Measurements from ENCODE around the gene IER3. TPM values are rescaled to one million over a fixed set of nuclear protein-coding genes. Genes with fewer than 3 reads are reported as not detected.

The IER3 gene
- total and polyA plus RNA-seq, 4 donors = 1.3 to 8.1 (median 6.7) TPM

- no peak for DNase-seq (ENCODE audit: low spot score)
- Histone ChIP-seq H3K27me3 (ENCODE audit: control insufficient read depth in 4 of 4, insufficient read depth in 4 of 4, low read length in 3 of 4) (no peaks in the 10 kb centered on the region), H3K9me3 (ENCODE audit: control insufficient read depth in 4 of 4, low read length in 3 of 4) (no peaks in the 10 kb centered on the region), H3K4me1 (ENCODE audit: control insufficient read depth in 4 of 4, insufficient read depth in 4 of 4, low read length in 3 of 4) (peaks cover 3 to 16% (median 9%) of the 10 kb centered on the region in 4 donors), H3K9ac (ENCODE audit: low read depth in 1 of 2, low read length in 2 of 2) (peak overlapping the region in 1 of 2 donors; percentile 34), H3K36me3 (ENCODE audit: control insufficient read depth in 4 of 4, insufficient read depth in 3 of 4, low read depth in 1 of 4, low read length in 3 of 4) (no peaks in the 10 kb centered on the region), H3K27ac (ENCODE audit: low read depth in 1 of 2, low read length in 2 of 2) (peak overlapping the region; percentile 0 to 55), H3K4me3 (ENCODE audit: low read depth in 1 of 3, low read length in 3 of 3) (no peak overlapping the region)
- TF ChIP-seq EGR1 (IDR thresholded peaks at IDR 0.05; ENCODE audit: low read depth in 2 of 2) (no peak), GABPA (IDR thresholded peaks at IDR 0.05 in 1 of 2, conservative IDR thresholded peaks at IDR 0.05 in 1 of 2) (no peak), JUND (IDR thresholded peaks at IDR 0.05) (no peak), YY1 (IDR thresholded peaks at IDR 0.05) (no peak), ATF3 (IDR thresholded peaks at IDR 0.05) (no peak), ZBTB33 (IDR thresholded peaks at IDR 0.05) (no peak), SP1 (IDR thresholded peaks at IDR 0.05) (no peak), CTCF (IDR thresholded peaks at IDR 0.05; ENCODE audit: low read depth, low read length, missing input control) (no peak), FOXA1 (IDR thresholded peaks at IDR 0.05) (no peak), FOXA2 (IDR thresholded peaks at IDR 0.05) (no peak), HNF4G (IDR thresholded peaks at IDR 0.05) (no peak), MAX (IDR thresholded peaks at IDR 0.05) (no peak)
- WGBS = 86% methylated on average over 3 of the region's 3 CpGs
These were observed 33.8 kb upstream of the IER3 start for GRCh38 chr6:30778001-30778635.

- H3K27ac ChIP-seq (ENCODE audit: low read depth in 1 of 2, low read length in 2 of 2) = no peak overlapping the region
- TF ChIP-seq RAD21 (IDR thresholded peaks at IDR 0.05) (no peak), ZBTB33 (IDR thresholded peaks at IDR 0.05) (no peak), REST (IDR thresholded peaks at IDR 0.05) (no peak), TAF1 (conservative IDR thresholded peaks at IDR 0.05) (no peak), HNF4G (IDR thresholded peaks at IDR 0.05) (no peak), SP1 (IDR thresholded peaks at IDR 0.05) (no peak), YY1 (IDR thresholded peaks at IDR 0.05) (no peak), MAX (IDR thresholded peaks at IDR 0.05) (no peak), HNF4A (conservative IDR thresholded peaks at IDR 0.05) (no peak), NR2F2 (IDR thresholded peaks at IDR 0.05) (no peak), FOXA1 (IDR thresholded peaks at IDR 0.05) (no peak), ATF3 (IDR thresholded peaks at IDR 0.05) (no peak), GABPA (IDR thresholded peaks at IDR 0.05 in 1 of 2, conservative IDR thresholded peaks at IDR 0.05 in 1 of 2) (no peak), EGR1 (IDR thresholded peaks at IDR 0.05; ENCODE audit: low read depth in 2 of 2) (no peak), RXRA (IDR thresholded peaks at IDR 0.05) (no peak)
These were observed 32.8 kb upstream of the IER3 start for GRCh38 chr6:30777155-30777485.

More at GRCh38 chr6:30777155-30777485, 32.8 kb upstream of the IER3 start:
- H3K9me3 ChIP-seq (ENCODE audit: control insufficient read depth in 4 of 4, low read length in 3 of 4) = no peaks in the 10 kb centered on the region
- H3K9ac ChIP-seq (ENCODE audit: low read depth in 1 of 2, low read length in 2 of 2) = no peak overlapping the region
- DNase-seq (ENCODE audit: low spot score) = no peak
- no peak overlapping the region for H3K4me3 ChIP-seq (ENCODE audit: low read depth in 1 of 3, low read length in 3 of 3)
- H3K36me3 ChIP-seq (ENCODE audit: control insufficient read depth in 4 of 4, insufficient read depth in 3 of 4, low read depth in 1 of 4, low read length in 3 of 4) = no peaks in the 10 kb centered on the region
- WGBS = 94% methylated on average over 3 of the region's 3 CpGs
- peaks cover 1 to 9% (median 6%) of the 10 kb centered on the region in 4 donors for H3K4me1 ChIP-seq (ENCODE audit: control insufficient read depth in 4 of 4, insufficient read depth in 4 of 4, low read length in 3 of 4)
- H3K27me3 ChIP-seq (ENCODE audit: control insufficient read depth in 4 of 4, insufficient read depth in 4 of 4, low read length in 3 of 4) = no peaks in the 10 kb centered on the region

Data from liver (tissue), 9 donors.